Measurements from ENCODE around the gene STARD3NL.

The STARD3NL gene

GRCh38 chr7:38185395-38186307, 7.6 kb downstream of the STARD3NL start:
- no peak for DNase-seq

- DNase-seq: no peak
Measured at GRCh38 chr7:38186593-38187314, 8.7 kb downstream of the STARD3NL start.

- no peak for DNase-seq
Measured at GRCh38 chr7:38187794-38188440, 9.9 kb downstream of the STARD3NL start.

- no peak for DNase-seq
Measured at GRCh38 chr7:38189231-38189938, 11.3 kb downstream of the STARD3NL start.

GRCh38 chr7:38190011-38190410, 12.0 kb downstream of the STARD3NL start:
- DNase-seq: no peak

- no peak for DNase-seq
Measured at GRCh38 chr7:38191791-38192190, 13.7 kb downstream of the STARD3NL start.

- no peak for DNase-seq
Measured at GRCh38 chr7:38192327-38192726, 14.3 kb downstream of the STARD3NL start.

- no peak for DNase-seq
Measured at GRCh38 chr7:38195804-38196595, 18.0 kb downstream of the STARD3NL start.

GRCh38 chr7:38198366-38198765, 20.3 kb downstream of the STARD3NL start:
- no peak for DNase-seq

- DNase-seq: no peak
Measured at GRCh38 chr7:38199154-38199553, 21.1 kb downstream of the STARD3NL start.

- no peak for DNase-seq
Measured at GRCh38 chr7:38199782-38200181, 21.7 kb downstream of the STARD3NL start.

- no peak for DNase-seq
Measured at GRCh38 chr7:38206071-38206470, 28.0 kb downstream of the STARD3NL start.

- no peak for DNase-seq
Measured at GRCh38 chr7:38207843-38208242, 29.8 kb downstream of the STARD3NL start.

- no peak for DNase-seq
Measured at GRCh38 chr7:38211486-38211885, 33.4 kb downstream of the STARD3NL start.

GRCh38 chr7:38211940-38212339, 33.9 kb downstream of the STARD3NL start:
- DNase-seq: no peak

- no peak for DNase-seq
Measured at GRCh38 chr7:38215115-38215514, 37.1 kb downstream of the STARD3NL start.

GRCh38 chr7:38215735-38216670, 38.0 kb downstream of the STARD3NL start:
- DNase-seq: peak; percentile 62

GRCh38 chr7:38217672-38218071, 39.6 kb downstream of the STARD3NL start:
- DNase-seq: no peak

- no peak for DNase-seq
Measured at GRCh38 chr7:38220452-38220851, 42.4 kb downstream of the STARD3NL start.

GRCh38 chr7:38222481-38223096, 44.5 kb downstream of the STARD3NL start:
- no peak for DNase-seq

All from effector CD8-positive, alpha-beta T cell (primary cell).